ENCODE results near the gene TMC5. TPM values are rescaled to one million over a fixed set of nuclear protein-coding genes. Genes with fewer than 3 reads are reported as not detected.

TMC5 gene
- total and polyA plus RNA-seq, 2 of the 8 experiments (the other 6 are each of a cell fraction or from before 2014, with no cell fraction given), result 1.6 to 1.8 TPM

- Histone ChIP-seq H3K4me1 (replicated peaks in 1 of 4; ENCODE audit: control insufficient read depth in 3 of 4, insufficient read depth in 4 of 4, low read length in 3 of 4) (no peaks in the 10 kb centered on the region; a peak in 1 of 7 replicates), H3K56ac (replicated peaks; ENCODE audit: insufficient read length, low read depth, low read length) (no peak overlapping the region), H3K27ac (ENCODE audit: low read depth, low read length) (no peak overlapping the region), H4K5ac (ENCODE audit: insufficient read length, low read depth, low read length) (no peak overlapping the region), H3K4me2 (ENCODE audit: insufficient read depth in 1 of 2, low read depth in 2 of 2, low read length in 2 of 2) (no peak overlapping the region), H3K4me3 (ENCODE audit: extremely low read depth in 1 of 4, insufficient read depth in 2 of 4, low read depth in 3 of 4, low read length in 4 of 4) (no peak overlapping the region), H4K91ac (replicated peaks; ENCODE audit: insufficient read length, low read length) (no peak overlapping the region), H3K18ac (ENCODE audit: extremely low read depth, low read length) (no peak overlapping the region), H4K20me1 (replicated peaks in 1 of 2; ENCODE audit: control insufficient read depth in 1 of 2, insufficient read depth in 2 of 2, low read length in 2 of 2) (no peaks in the 10 kb centered on the region), H3K27me3 (replicated peaks in 1 of 4; ENCODE audit: control insufficient read depth in 3 of 4, extremely low read depth in 1 of 4, insufficient read depth in 3 of 4, low read length in 3 of 4) (no peaks in the 10 kb centered on the region), H3K23ac (ENCODE audit: insufficient read length) (no peak overlapping the region), H3K79me1 (ENCODE audit: low read depth, low read length) (no peaks in the 10 kb centered on the region; the same call in 1 of the 2 replicates), H2AFZ (ENCODE audit: low read length) (no peak overlapping the region), H3K23me2 (ENCODE audit: low read depth, low read length) (peaks cover 2% of the 10 kb centered on the region; the same call in 1 of the 2 replicates), H3K36me3 (ENCODE audit: control insufficient read depth in 2 of 4, insufficient read depth in 4 of 4, low read length in 3 of 4) (no peaks in the 10 kb centered on the region; a peak in 1 of 8 replicates), H2AK5ac (ENCODE audit: low read depth, low read length) (no peak overlapping the region), H2BK15ac (ENCODE audit: low read length) (no peak overlapping the region), H4K8ac (ENCODE audit: extremely low read depth, insufficient read depth, low read length) (no peak overlapping the region), H2BK12ac (ENCODE audit: low read depth, low read length) (no peak overlapping the region), H2BK120ac (replicated peaks; ENCODE audit: low read depth, low read length) (no peak overlapping the region), H3K9ac (replicated peaks in 1 of 4; ENCODE audit: extremely low read depth in 1 of 4, low read depth in 3 of 4, low read length in 3 of 4) (no peak overlapping the region), H3K79me2 (ENCODE audit: control insufficient read depth in 1 of 2, insufficient read depth in 2 of 2, low read length in 2 of 2) (no peaks in the 10 kb centered on the region), H3K9me3 (ENCODE audit: insufficient read depth in 2 of 2, low read depth in 1 of 2, low read length in 1 of 2) (no peaks in the 10 kb centered on the region), H3K14ac (ENCODE audit: insufficient read length) (no peak overlapping the region), H2BK5ac (ENCODE audit: low read depth, low read length) (no peak overlapping the region), H3K4ac (replicated peaks; ENCODE audit: insufficient read length, low read depth, low read length) (no peak overlapping the region), H2BK20ac (ENCODE audit: low read length) (no peak overlapping the region)
- FAIRE-seq (no peak), DNase-seq (ENCODE audit: low read depth in 1 of 2, low spot score in 2 of 2) (no peak)
- POLR2A ChIA-PET (ENCODE audit: partially characterized antibody), result interaction anchor here (2.0 kb wide), 1 partner anchor 13 kb away, joined by 8 read pairs; no protein-coding TSS in a partner anchor
- TF ChIP-seq KDM4A (IDR thresholded peaks at IDR 0.05; ENCODE audit: low read depth, low read length, severe bottlenecking) (no peak), TAF7 (optimal IDR thresholded peaks at IDR 0.05; ENCODE audit: borderline replicate concordance, low read depth, low read length) (no peak), ATF3 (IDR thresholded peaks at IDR 0.05; ENCODE audit: insufficient read depth, low read depth, low read length) (no peak), RBBP5 (IDR thresholded peaks at IDR 0.05; ENCODE audit: borderline replicate concordance, low read depth, low read length) (no peak), SUZ12 (IDR thresholded peaks at IDR 0.05; ENCODE audit: low read length) (no peak), MAX (IDR thresholded peaks at IDR 0.05) (no peak), TEAD4 (IDR thresholded peaks at IDR 0.05; ENCODE audit: low read depth, low read length) (no peak), RAD21 (IDR thresholded peaks at IDR 0.05 in 1 of 2, conservative IDR thresholded peaks at IDR 0.05 in 1 of 2; ENCODE audit: low read depth in 2 of 2, low read length in 2 of 2) (no peak), JUND (IDR thresholded peaks at IDR 0.05; ENCODE audit: low read length) (no peak), CHD2 (IDR thresholded peaks at IDR 0.05; ENCODE audit: low read length) (no peak), GTF2F1 (IDR thresholded peaks at IDR 0.05; ENCODE audit: borderline replicate concordance, low read depth, low read length) (no peak), SP4 (IDR thresholded peaks at IDR 0.05; ENCODE audit: low read length) (no peak)
- 89% methylated on average over 9 of the region's 9 CpGs; no CpG with 5 or more reads in 1 of the 2 experiments for WGBS, 2 experiments (ENCODE audit: extremely low coverage in 1 of 2, insufficient coverage in 1 of 2, insufficient read length in 1 of 2, insufficient replicate concordance in 2 of 2, low coverage in 1 of 2, low lambda C conversion rate in 2 of 2, missing lambda C conversion rate in 1 of 2)
- CTCF ChIA-PET (ENCODE audit: partially characterized antibody), result interaction anchor here (1.2 kb wide), 1 partner anchor 12 kb away, joined by 3 read pairs; no protein-coding TSS in a partner anchor
Measured at GRCh38 chr16:19419698-19420075, 2.0 kb downstream of the TMC5 start.
